NCI-H460 (cell line): ENCODE results near the gene SPC25. TPM values are rescaled to one million over a fixed set of nuclear protein-coding genes. Genes with fewer than 3 reads are reported as not detected.
"Not testable (repeated sequence)": the region's sequence is repeated elsewhere in the genome, so short reads cannot be mapped to it uniquely, and the experiment has no call there.

Source experiments
- DNase-seq: peaks from one replicate; pipeline ENCODE4 v3.0.0-alpha.2; 2016; ENCODE audit warnings: low read depth; ENCODE audit errors: extremely low read depth
- polyA plus RNA-seq: library from polyadenylated mRNA; depleted of rRNA; stranded (reverse); fragments of >200 nt; gene quantifications from 2 replicates; pipeline ENCODE4 v1.2.3, GENCODE V29; 2014; cell fraction: nucleus; rRNA removed
- total RNA-seq: library from RNA; depleted of rRNA; stranded (reverse); fragments of >200 nt; shearing (Covaris generic); gene quantifications from 2 replicates; pipeline ENCODE4 v1.2.3, GENCODE V29; 2014; rRNA removed

SPC25 gene
- total RNA-seq = 10.8 and 12.7 TPM in 2 replicates
- 9.2 and 18.9 TPM in 2 replicates for polyA plus RNA-seq

GRCh38 chr2:168890006-168890782 is at the start of gene SPC25:
TSS of gene SPC25 (minus strand) at chr2:168890430. CDS start at chr2:168889519, 911 bp downstream.
- peak; percentile 94 for DNase-seq

- DNase-seq = no peak
Measured at GRCh38 chr2:168939918-168940317, 49.7 kb upstream of the SPC25 start.

DNA sequence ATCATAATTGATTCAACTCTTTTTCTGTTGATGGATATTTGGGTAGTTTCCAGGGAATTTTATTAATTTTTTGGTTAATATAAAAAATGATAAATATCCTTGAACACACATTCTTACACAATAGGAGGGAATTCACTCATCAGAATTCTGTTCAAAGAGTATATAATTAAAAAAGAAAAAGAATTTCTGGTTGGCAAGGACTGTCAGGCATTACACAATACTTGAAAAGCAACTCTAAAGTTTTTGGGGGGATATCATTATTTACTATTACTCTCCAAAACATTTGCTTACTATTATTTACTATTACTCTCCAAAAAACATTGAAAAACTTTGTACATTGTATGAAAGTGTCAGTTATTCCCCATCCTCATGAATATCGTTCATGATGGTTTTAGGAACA is 48.8 kb upstream of the SPC25 start:
- DNase-seq = no peak

- DNase-seq = no peak
Measured at GRCh38 chr2:168935810-168936581, 45.8 kb upstream of the SPC25 start.

GRCh38 chr2:168934826-168935225 is 44.6 kb upstream of the SPC25 start:
- DNase-seq = no peak

GRCh38 chr2:168932174-168932573 is 41.9 kb upstream of the SPC25 start:
- DNase-seq = not testable (repeated sequence)

DNA sequence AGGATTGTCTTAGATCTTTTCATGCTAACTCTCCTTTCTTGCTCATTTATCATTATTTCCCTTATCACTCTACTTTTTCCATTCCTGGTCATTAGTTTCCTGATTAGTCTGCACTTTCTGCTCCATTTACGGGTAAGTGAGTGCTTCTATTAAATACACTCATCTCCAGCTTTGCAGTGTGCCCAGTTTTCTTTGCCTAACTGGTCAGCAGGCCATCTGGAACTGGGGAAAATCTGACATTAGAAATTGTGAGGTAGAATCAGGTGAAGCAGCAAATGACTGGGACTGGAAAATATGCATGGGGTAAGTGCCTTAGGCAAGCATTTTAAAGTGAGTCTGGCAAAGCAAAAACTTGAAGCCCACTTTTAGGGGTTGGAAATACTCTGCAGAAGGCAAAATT is 40.0 kb upstream of the SPC25 start:
- no peak for DNase-seq

DNA sequence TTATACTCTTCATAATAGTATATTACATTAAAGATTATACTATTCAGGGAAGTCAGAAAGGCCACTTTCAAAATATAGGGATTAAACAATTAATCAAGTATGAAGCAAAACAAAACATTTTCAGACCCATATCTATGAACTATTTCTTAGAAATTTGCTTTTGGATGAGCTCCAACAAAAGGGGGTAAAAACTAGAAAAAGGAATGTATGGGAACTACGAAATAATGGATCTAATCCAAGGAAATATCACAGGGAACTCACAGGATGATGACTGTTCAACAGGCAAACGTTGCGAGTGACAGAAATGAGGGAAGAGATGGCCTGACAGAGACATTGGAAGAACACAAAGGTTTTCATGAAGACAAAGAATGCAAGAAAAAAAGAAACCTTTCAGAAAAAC is 38.8 kb upstream of the SPC25 start:
- DNase-seq = no peak

GRCh38 chr2:168928113-168928831 is 38.0 kb upstream of the SPC25 start:
- DNase-seq = no peak

DNA sequence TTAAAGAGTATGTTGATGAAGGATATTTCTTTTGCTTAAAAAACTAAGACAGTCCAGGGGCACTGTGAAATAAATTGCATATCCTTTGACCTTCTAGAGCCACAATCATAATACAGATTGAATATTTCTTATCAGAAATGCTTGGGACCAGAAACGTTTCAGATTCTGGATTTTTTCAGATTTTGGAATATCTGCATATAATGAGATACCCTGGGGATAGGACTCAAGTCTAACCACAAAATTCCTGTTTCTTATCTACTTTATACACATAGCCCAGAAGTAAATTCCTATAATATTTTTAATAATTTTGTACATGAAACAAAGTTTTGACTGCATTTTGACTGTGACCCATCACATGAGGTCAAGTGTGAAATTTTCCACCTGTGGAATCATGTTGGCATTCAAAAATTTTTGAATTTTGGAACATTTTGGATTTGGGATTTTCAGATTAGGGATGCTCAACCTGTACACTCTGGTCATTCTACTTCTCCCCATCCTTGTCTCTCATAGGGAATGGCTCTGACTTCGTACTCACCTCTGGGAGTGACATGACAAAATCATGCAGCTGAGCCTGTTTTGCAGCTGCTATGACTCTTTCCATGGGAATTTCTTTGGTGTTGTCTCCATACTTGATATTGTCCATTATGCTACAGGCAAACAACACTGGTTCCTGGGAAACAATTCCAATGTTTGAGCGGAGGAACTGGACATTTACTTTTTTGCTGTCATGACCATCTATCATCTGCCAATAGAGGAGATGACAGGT is 36.6 kb upstream of the SPC25 start:
- no peak for DNase-seq

DNA sequence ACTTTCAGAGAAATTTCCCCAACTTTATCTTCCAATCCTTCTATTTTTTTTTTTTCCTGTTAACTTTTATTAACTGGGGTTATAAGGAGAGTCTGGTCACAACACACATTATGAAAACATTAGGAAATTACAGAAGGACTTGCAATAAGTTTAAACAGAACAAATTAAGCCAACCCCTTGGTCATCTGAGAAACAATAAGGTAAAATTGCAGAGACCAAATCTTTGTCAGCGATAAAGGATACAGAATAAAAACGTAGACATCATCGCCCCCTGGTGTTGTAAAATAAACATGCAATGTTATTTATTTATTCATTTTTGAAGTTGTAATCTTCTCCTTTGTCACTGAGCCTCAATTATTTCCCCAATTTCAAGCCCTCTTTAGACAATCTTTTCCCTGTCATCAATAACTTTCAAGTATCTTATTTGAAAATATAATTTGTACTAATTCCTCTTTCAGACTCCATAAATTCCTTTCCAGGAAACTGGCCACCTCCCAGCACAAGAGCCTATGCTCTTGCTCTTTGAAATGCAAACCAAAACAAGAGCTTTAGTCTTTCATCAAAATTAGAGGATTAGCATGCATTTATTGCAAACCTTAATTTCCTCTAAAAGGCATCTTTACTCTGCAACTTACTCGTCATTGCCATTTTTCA is 30.4 kb upstream of the SPC25 start:
- DNase-seq = peak; percentile 36

DNA sequence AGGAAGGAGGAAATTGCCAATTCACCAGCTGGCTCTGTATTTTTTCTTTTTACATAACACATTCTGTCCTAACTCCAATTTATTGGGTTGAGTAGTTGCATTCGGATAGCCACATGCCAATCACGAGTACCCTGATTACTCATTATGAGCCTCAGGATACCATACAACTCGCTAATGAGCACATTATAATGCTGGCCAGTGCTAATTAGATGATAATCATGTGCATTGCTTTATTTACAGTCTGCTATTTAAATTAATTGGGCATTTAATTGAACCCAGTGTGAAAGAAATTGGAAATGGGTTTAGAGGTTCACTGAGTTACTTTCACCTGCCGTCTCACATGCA is 26.1 kb upstream of the SPC25 start:
- no peak for DNase-seq

GRCh38 chr2:168915441-168916330 is 25.5 kb upstream of the SPC25 start:
- no peak for DNase-seq

DNA sequence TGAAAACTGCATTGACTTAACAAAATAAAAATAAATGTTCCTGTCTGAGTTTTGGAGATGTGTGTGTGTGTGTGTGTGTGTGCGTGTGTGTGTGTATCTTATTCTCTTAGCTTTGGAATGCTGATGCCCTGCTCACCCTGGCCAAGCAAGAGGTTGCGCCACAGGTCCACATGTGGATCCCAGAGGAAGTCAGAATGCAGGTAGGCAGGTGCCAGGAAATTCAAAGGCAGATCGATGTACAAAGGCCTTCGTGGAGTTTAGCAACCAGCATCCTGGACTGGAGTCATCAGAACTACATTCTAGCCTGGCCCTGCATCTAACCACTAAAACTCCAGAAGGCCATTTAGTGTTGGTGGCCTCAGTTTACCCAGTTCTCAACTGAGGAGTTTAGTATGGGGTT is 23.3 kb upstream of the SPC25 start:
- no peak for DNase-seq

DNA sequence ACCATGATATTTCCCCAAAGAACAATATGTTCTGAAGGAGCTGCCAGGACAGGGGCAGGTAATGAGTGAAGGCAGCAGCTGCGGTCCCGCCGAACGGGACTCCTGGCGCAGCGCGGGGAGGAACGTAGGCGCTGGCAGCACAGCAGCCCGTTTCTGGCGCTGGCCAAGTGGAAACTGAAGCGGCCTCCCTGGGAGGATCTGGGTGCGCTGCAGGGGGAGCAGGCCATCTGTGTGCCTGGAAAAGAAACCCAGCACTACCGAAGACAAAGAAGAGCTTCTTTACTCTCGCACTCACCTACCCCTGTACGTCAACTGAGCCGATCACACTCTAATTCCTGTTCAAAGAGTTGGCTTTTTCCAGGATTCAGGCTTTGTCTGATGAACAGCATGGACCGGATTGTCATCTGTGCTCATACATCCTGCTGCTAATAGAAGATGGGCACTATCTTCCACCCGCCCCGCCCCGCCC is 22.7 kb upstream of the SPC25 start:
- DNase-seq = no peak

DNA sequence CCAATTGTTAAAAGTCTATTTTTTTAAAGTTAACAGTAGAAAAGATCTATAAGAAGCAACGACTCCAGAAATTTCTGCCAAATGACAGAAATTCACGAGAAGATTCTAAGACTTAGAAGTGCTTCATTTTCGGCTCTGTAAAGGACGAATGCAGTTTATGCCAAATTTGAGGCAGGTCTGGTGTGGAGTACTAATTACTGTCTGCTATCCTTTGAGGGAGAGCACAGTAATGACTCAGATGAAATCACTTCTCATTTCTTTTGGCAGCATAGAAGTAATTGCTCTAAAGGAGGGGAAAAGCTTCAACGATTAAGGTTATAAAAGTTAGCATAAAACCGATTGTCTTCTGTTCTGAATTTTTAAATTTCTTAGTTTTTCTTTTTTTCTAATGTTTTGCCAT is 22.2 kb upstream of the SPC25 start:
- DNase-seq = no peak

GRCh38 chr2:168910330-168910729 is 20.1 kb upstream of the SPC25 start:
- DNase-seq = no peak

DNA sequence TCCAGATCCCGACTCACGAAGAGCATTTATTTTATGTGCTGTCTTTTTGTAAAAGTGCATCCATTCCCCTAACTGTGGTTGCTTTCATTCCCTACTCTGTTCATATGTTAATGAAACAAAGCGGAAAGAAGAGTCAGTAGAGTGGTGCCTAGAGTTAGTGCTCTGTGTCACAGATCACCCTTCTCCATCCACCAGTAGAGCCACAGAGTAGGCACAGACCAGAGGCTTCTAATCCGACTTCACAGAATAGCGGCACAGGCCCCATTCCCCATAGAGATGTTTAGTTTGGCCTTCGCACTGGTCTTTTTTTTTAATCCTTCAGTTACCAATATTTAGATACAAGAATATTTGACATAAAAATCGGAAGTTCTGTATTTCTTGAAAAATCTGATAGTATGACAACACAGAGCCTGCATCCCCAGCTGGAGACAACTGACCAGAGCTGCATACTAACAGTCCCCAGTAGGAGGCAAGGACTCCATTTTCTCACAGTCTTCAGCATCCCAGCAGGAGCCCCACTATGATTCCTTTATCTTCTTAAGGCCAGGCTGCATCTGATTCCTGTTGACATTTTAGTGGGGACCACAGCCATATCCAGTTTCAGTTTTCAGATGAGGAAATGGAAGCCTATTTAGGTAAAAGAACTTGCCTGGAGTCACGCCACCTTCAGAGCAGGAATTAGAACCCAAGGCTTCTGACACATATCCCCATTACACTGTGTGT is 17.9 kb upstream of the SPC25 start:
- no peak for DNase-seq
